Kidney (tissue), 22 donors: Measurements from ENCODE around the gene GNAI1. TPM values are rescaled to one million over a fixed set of nuclear protein-coding genes. Genes with fewer than 3 reads are reported as not detected.

Experiments used
- DNase-seq, 5 donors: peaks; one replicate each; pipeline ENCODE4 v3.0.0-alpha.2; 2013 to 2020
- FAIRE-seq: peaks from 2 replicates; lab custom pipeline; 2012; peaks lifted over from hg19 to GRCh38; lab: Jason Lieb, UNC
- H3K27ac ChIP-seq, 2 donors: one replicate each; pipeline ENCODE4 v1.7.0; 2013; ENCODE audit warnings: low read depth in 2 of 2, low read length in 2 of 2, inconsistent platforms in 1 of 2
- H3K27me3 ChIP-seq: one replicate; pipeline ENCODE4 v1.7.1; 2013; ENCODE audit warnings: low read length, inconsistent platforms; ENCODE audit not compliant: control insufficient read depth, insufficient read depth
- H3K36me3 ChIP-seq, 3 donors: one replicate each; pipeline versions ENCODE4 v1.7.0 to v1.7.1; 2013; ENCODE audit warnings: low read length in 3 of 3, control low read depth in 1 of 3, inconsistent platforms in 1 of 3; ENCODE audit not compliant: insufficient read depth in 3 of 3, control insufficient read depth in 2 of 3
- H3K4me1 ChIP-seq, 3 donors: one replicate each; pipeline versions ENCODE4 v1.7.0 to v1.7.1; 2013; ENCODE audit warnings: low read length in 3 of 3, inconsistent platforms in 1 of 3, low read depth in 1 of 3; ENCODE audit not compliant: control insufficient read depth in 2 of 3, insufficient read depth in 2 of 3
- H3K4me3 ChIP-seq, 3 donors: one replicate each; pipeline versions ENCODE4 v1.7.0 to v1.8.1; 2013; ENCODE audit warnings: low read length in 3 of 3, control low read depth in 1 of 3, inconsistent platforms in 1 of 3
- H3K9ac ChIP-seq, 3 donors: one replicate each; pipeline versions ENCODE4 v1.7.0 to v1.7.1; 2013; ENCODE audit warnings: low read length in 3 of 3, control low read depth in 1 of 3, inconsistent platforms in 1 of 3
- H3K9me3 ChIP-seq, 3 donors: one replicate each; pipeline versions ENCODE4 v1.7.0 to v1.7.1; 2013; ENCODE audit warnings: low read length in 3 of 3, control low read depth in 1 of 3, inconsistent platforms in 1 of 3; ENCODE audit not compliant: control insufficient read depth in 2 of 3, insufficient read depth in 1 of 3
- CTCF ChIP-seq: IDR thresholded peaks from 3 replicates; pipeline ENCODE4 v1.5.1; 2012; ENCODE audit warnings: mild to moderate bottlenecking, moderate library complexity, borderline replicate concordance; ENCODE audit not compliant: insufficient read depth; ENCODE audit errors: extremely low read depth
- intact Hi-C: fragments of 100-400 bp; cut with DNase I; formaldehyde crosslinking; loops from one replicate; pipeline ENCODE4 v1.11.1; 2022
- long read RNA-seq, 10 donors: library from polyadenylated mRNA in 1 of 10; unstranded in 1 of 10; transcript quantifications; one replicate each; pipeline ENCODE4 v2.0.0 and lab custom pipeline, GENCODE V29; 2021 to 2026
- polyA plus RNA-seq: library from polyadenylated mRNA; stranded (reverse); fragments of 350-450 nt; fragmentation: Illumina TruSeq; extraction: RNeasy Lipid Tissue Mini Kit (QIAGEN cat#74804); gene quantifications from one replicate; pipeline ENCODE4 v1.2.3, GENCODE V29; 2014; ENCODE audit warnings: low read depth, low replicate concordance; ENCODE audit not compliant: insufficient read depth
- total RNA-seq: library from RNA; stranded (reverse); fragmentation: NEBNext Ultra II Directional; extraction: Animal tissue kit (Norgen Biotek cat#: 25700); gene quantifications from one replicate; pipeline ENCODE4 v1.2.1, GENCODE V29; 2021
- donor health status: control.
- donor health status: control.
- donor health status: control.
- donor health status: control.
- donor health status: control.
- donor health status: DM: yes; HTN: yes; CAD: no.
- donor health status: Normal renal cell carcinoma (clear cell type).

The GNAI1 gene
- total RNA-seq = 105 TPM
- polyA plus RNA-seq = 41.9 TPM
- long read RNA-seq, donor 1, full-length matches to known transcripts = 30 of 47 reads
- long read RNA-seq, donor 1, partial matches to known transcripts = 17 of 47 reads
- long read RNA-seq, donor 1, other reads (novel, unspliced or antisense) = 0 of 47 reads
- long read RNA-seq, donor 2, full-length matches to known transcripts = 23 of 40 reads
- long read RNA-seq, donor 2, partial matches to known transcripts = 10 of 40 reads
- long read RNA-seq, donor 2, other reads (novel, unspliced or antisense) = 7 of 40 reads
- long read RNA-seq, donor 3, full-length matches to known transcripts = 44 of 54 reads
- long read RNA-seq, donor 3, partial matches to known transcripts = 10 of 54 reads
- long read RNA-seq, donor 3, other reads (novel, unspliced or antisense) = 0 of 54 reads
- long read RNA-seq, donor 4, full-length matches to known transcripts = 22 of 22 reads
- long read RNA-seq, donor 4, partial matches to known transcripts = 0 of 22 reads
- long read RNA-seq, donor 4, other reads (novel, unspliced or antisense) = 0 of 22 reads
- long read RNA-seq, donor 5 = 0 reads
- long read RNA-seq, donor 6, full-length matches to known transcripts = 19 of 47 reads
- long read RNA-seq, donor 6, partial matches to known transcripts = 28 of 47 reads
- long read RNA-seq, donor 6, other reads (novel, unspliced or antisense) = 0 of 47 reads
- long read RNA-seq, donor 7, full-length matches to known transcripts = 105 of 124 reads
- long read RNA-seq, donor 7, partial matches to known transcripts = 6 of 124 reads
- long read RNA-seq, donor 7, other reads (novel, unspliced or antisense) = 13 of 124 reads
- long read RNA-seq, donor 8, full-length matches to known transcripts = 18 of 25 reads
- long read RNA-seq, donor 8, partial matches to known transcripts = 7 of 25 reads
- long read RNA-seq, donor 8, other reads (novel, unspliced or antisense) = 0 of 25 reads
- long read RNA-seq, donor 9, full-length matches to known transcripts = 15 of 15 reads
- long read RNA-seq, donor 9, partial matches to known transcripts = 0 of 15 reads
- long read RNA-seq, donor 9, other reads (novel, unspliced or antisense) = 0 of 15 reads
- long read RNA-seq, donor 10, full-length matches to known transcripts = 22 of 22 reads
- long read RNA-seq, donor 10, partial matches to known transcripts = 0 of 22 reads
- long read RNA-seq, donor 10, other reads (novel, unspliced or antisense) = 0 of 22 reads

DNA sequence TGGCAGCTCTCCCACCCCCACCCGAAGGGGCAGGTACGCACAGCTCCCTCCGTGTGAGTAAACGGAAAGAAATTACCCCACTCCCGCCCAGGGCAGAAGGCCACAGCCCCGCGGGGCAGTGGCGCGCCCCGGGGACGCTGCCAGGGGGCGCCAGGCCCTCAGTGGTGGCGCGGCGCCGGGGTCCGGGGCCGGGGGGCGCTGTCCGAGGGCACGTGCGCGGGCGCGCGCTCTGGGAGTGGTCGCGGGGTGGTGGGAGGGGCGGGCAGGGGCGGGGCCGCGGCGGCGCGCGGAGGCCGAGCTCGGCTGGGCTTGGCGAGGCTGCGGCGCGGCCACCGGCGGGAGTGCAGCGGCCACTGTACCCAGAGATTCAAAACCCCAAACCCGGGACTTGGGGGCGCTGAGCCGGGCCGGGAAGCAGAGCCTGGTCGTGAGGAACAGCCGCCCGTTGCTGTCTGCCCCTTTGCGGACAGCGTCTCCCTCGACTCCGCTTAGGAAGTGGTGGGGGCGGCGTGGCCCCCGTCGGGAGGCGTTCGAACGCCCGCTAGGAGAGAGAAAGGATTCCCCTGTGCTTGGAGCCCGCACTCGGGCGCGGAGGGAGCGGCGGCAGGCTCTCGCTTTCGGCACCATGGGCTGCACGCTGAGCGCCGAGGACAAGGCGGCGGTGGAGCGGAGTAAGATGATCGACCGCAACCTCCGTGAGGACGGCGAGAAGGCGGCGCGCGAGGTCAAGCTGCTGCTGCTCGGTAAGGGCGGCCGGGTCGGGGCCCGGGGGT lies at the start of gene GNAI1:
GNAI1 (plus strand) TSS at position 296 of the 773 bp plus-strand sequence; CDS start at position 626, 330 bp downstream.
- peak; percentile 86 to 93 (median 92) for DNase-seq
- peaks cover 0 to 6% (median 2%) of the 10 kb centered on the region in 3 donors for H3K4me1 ChIP-seq
- intact Hi-C loops = no loop called here
- no peaks in the 10 kb centered on the region for H3K9me3 ChIP-seq
- no peaks in the 10 kb centered on the region for H3K36me3 ChIP-seq
- peak within 1 kb of the TSS; percentile 76 to 85 for H3K27ac ChIP-seq
- no peaks in the 10 kb centered on the region for H3K27me3 ChIP-seq
- peak within 1 kb of the TSS; percentile 90 to 94 (median 93) for H3K9ac ChIP-seq
- H3K4me3 ChIP-seq = peak within 1 kb of the TSS; percentile 92 to 95 (median 94)
- FAIRE-seq = no peak
- TF ChIP-seq CTCF = peak; percentile 33

DNA sequence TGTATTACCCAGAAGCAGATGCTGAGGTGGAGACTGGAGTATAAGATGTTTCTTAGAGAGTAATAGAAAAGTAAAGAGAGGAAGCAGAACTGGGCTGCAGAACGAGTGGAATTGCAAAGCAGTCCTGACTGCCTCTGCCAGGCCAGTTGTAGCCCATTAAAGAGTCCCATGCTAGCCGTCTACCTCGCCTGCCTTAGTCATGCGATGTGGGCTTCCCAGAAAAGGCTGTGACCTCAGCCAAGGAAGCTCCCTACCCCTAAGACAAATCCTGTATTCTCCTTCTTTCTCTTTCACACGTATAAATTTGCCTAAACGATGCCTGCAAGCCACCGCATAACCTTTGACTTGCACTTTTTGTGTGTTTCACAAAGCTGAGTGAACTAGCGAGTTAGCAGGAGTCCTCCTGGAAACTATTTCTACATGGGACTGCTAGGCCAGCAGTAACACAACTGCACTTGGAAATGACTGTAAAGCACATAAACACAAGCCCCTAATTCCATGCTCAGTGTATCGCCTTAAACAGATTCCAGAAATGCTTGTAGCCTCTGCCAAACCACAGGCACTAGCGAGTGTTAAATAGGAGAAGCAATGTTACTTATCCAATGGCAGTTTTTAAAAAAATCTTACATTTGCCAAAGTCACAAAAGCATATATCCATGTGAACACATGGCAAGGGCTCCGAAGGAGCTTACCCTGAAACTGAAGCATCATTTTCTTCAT lies 47.4 kb upstream of the GNAI1 start:
- Histone ChIP-seq H3K27me3 (no peaks in the 10 kb centered on the region), H3K9me3 (no peaks in the 10 kb centered on the region), H3K4me3 (no peak overlapping the region), H3K4me1 (peaks cover 0 to 3% (median 0%) of the 10 kb centered on the region in 3 donors), H3K27ac (no peak overlapping the region), H3K36me3 (no peaks in the 10 kb centered on the region), H3K9ac (no peak overlapping the region)
- DNase-seq = peak in 1 of 5 donors; percentile 71
- TF ChIP-seq CTCF = no peak
- no peak for FAIRE-seq
- intact Hi-C loops = no loop called here

DNA sequence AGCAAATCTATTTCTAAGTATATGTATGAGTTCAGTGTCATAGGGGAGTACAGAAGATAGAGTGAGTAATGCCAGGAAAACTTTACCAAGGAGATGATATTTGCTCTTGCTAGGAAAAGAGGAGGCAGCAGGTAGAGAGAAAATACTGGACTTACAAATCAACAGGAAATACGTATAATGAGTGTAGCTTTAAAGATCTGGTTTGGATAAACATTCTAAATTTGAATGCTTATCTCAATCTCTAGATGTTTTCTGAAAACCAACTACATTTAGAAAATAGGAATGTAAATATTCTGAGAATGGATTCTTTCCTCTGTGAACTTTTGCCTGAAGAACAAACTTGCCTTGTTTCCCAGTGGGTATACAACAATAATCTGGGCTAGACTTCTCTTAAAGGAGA lies 46.9 kb upstream of the GNAI1 start:
- Histone ChIP-seq H3K4me1 (peaks cover 0 to 3% (median 0%) of the 10 kb centered on the region in 3 donors), H3K9me3 (no peaks in the 10 kb centered on the region), H3K4me3 (no peak overlapping the region), H3K36me3 (no peaks in the 10 kb centered on the region), H3K9ac (no peak overlapping the region), H3K27me3 (no peaks in the 10 kb centered on the region), H3K27ac (no peak overlapping the region)
- FAIRE-seq (no peak), DNase-seq (no peak)
- intact Hi-C loops = no loop called here
- no peak for TF ChIP-seq CTCF
